H1 (cell line): Measurements from ENCODE around the gene ANKRD40. TPM values are rescaled to one million over a fixed set of nuclear protein-coding genes. Genes with fewer than 3 reads are reported as not detected.

Experiments
- CTCF ChIA-PET: fragments of 300-600 bp; sonication (Branson Sonifier 250); formaldehyde crosslinking; loops from one replicate; lab custom pipeline; 2021; ENCODE audit not compliant: partially characterized antibody; lab: Charles Lee
- POLR2A ChIA-PET: fragments of 300-600 bp; sonication (Branson Sonifier 250); formaldehyde crosslinking; loops from one replicate; lab custom pipeline; 2021; ENCODE audit warnings: inconsistent platforms; ENCODE audit not compliant: partially characterized antibody; lab: Charles Lee
- DNase-seq, 2 experiments: peaks; one replicate each; pipeline versions ENCODE4 v3.0.0 to v3.0.0-alpha.2; 2010 to 2022; ENCODE audit warnings: low spot score in 2 of 2, low read depth in 1 of 2, mixed read lengths in 1 of 2
- FAIRE-seq: peaks from 2 replicates; lab custom pipeline; 2011; peaks lifted over from hg19 to GRCh38; lab: Jason Lieb, UNC
- H2AFZ ChIP-seq: 2 replicates; pipeline ENCODE4 v1.8.1; 2012; ENCODE audit warnings: low read length, inconsistent platforms
- H2AK5ac ChIP-seq: 2 replicates; pipeline ENCODE4 v1.6.1; 2013; ENCODE audit warnings: low read depth, low read length
- H2BK120ac ChIP-seq: replicated peaks from 2 replicates; pipeline ENCODE3; 2013; ENCODE audit warnings: low read depth, low read length, inconsistent platforms
- H2BK12ac ChIP-seq: 2 replicates; pipeline ENCODE4 v1.6.1; 2013; ENCODE audit warnings: low read depth, low read length
- H2BK15ac ChIP-seq: 2 replicates; pipeline ENCODE4 v1.6.1; 2013; ENCODE audit warnings: low read length
- H2BK20ac ChIP-seq: 2 replicates; pipeline ENCODE4 v1.6.1; 2013; ENCODE audit warnings: low read length
- H2BK5ac ChIP-seq: 2 replicates; pipeline ENCODE4 v1.6.1; 2013; ENCODE audit warnings: low read depth, low read length
- H3K14ac ChIP-seq: 2 replicates; pipeline ENCODE4 v1.6.1; 2013; ENCODE audit warnings: inconsistent platforms; ENCODE audit not compliant: insufficient read length
- H3K18ac ChIP-seq: 2 replicates; pipeline ENCODE4 v1.6.1; 2013; ENCODE audit warnings: low read length; ENCODE audit errors: extremely low read depth
- H3K23ac ChIP-seq: 2 replicates; pipeline ENCODE4 v1.6.1; 2013; ENCODE audit warnings: inconsistent platforms; ENCODE audit not compliant: insufficient read length
- H3K23me2 ChIP-seq: 2 replicates; pipeline ENCODE4 v1.6.1; 2013; ENCODE audit warnings: low read depth, low read length
- H3K27ac ChIP-seq: 2 replicates; pipeline ENCODE4 v1.6.1; 2011; ENCODE audit warnings: low read depth, low read length, inconsistent platforms
- H3K27me3 ChIP-seq, 4 experiments: replicated peaks in 1 of 4; 1 replicate in 1 of 4; 2 replicates in 3 of 4; pipeline versions ENCODE4 v1.6.1 to v1.8.1; 2011 to 2013; ENCODE audit warnings: low read length in 3 of 4, mild to moderate bottlenecking in 3 of 4, inconsistent platforms in 2 of 4, mixed read lengths in 2 of 4, moderate library complexity in 1 of 4; ENCODE audit not compliant: control insufficient read depth in 3 of 4, insufficient read depth in 3 of 4; ENCODE audit errors: extremely low read depth in 1 of 4
- H3K36me3 ChIP-seq, 4 experiments: 2 replicates each; pipeline versions ENCODE4 v1.6.1 to v1.8.1; 2011 to 2013; ENCODE audit warnings: mild to moderate bottlenecking in 4 of 4, low read length in 3 of 4, moderate library complexity in 2 of 4, control low read depth in 1 of 4, inconsistent platforms in 1 of 4; ENCODE audit not compliant: insufficient read depth in 4 of 4, control insufficient read depth in 2 of 4
- H3K4ac ChIP-seq: replicated peaks from 2 replicates; pipeline ENCODE3; 2013; ENCODE audit warnings: low read length, low read depth, mixed read lengths, inconsistent platforms; ENCODE audit not compliant: insufficient read length
- H3K4me1 ChIP-seq, 4 experiments: replicated peaks in 1 of 4; 1 replicate in 1 of 4; 2 replicates in 3 of 4; pipeline versions ENCODE4 v1.6.1 to v1.8.1; 2011 to 2013; ENCODE audit warnings: low read length in 3 of 4, inconsistent platforms in 2 of 4, mixed read lengths in 1 of 4; ENCODE audit not compliant: insufficient read depth in 4 of 4, control insufficient read depth in 3 of 4
- H3K4me2 ChIP-seq, 2 experiments: 2 replicates each; pipeline versions ENCODE4 v1.6.1 to v1.8.1; 2011 to 2013; ENCODE audit warnings: low read depth in 2 of 2, low read length in 2 of 2, control low read depth in 1 of 2, inconsistent platforms in 1 of 2, mild to moderate bottlenecking in 1 of 2; ENCODE audit not compliant: insufficient read depth in 1 of 2
- H3K4me3 ChIP-seq, 4 experiments: fragments of 200-600, 300-600 bp in 1 of 4; sonication (generic), shearing (Covaris generic), sonication (Bioruptor Twin) in 1 of 4; 2 replicates each; pipeline versions ENCODE4 v1.5.1 to v1.8.1; 2011 to 2016; ENCODE audit warnings: low read length in 4 of 4, low read depth in 3 of 4, control low read depth in 2 of 4, inconsistent platforms in 2 of 4, mild to moderate bottlenecking in 2 of 4, mixed read lengths in 1 of 4, moderate library complexity in 1 of 4; ENCODE audit not compliant: insufficient read depth in 2 of 4; ENCODE audit errors: extremely low read depth in 1 of 4
- H3K56ac ChIP-seq: replicated peaks from 2 replicates; pipeline ENCODE3; 2013; ENCODE audit warnings: low read depth, mild to moderate bottlenecking, mixed read lengths, low read length, inconsistent platforms; ENCODE audit not compliant: insufficient read length
- H3K79me1 ChIP-seq: 2 replicates; pipeline ENCODE4 v1.6.1; 2013; ENCODE audit warnings: low read depth, low read length, control low read depth
- H3K79me2 ChIP-seq, 2 experiments: 2 replicates each; pipeline versions ENCODE4 v1.6.1 to v1.8.1; 2012 to 2013; ENCODE audit warnings: low read length in 2 of 2, mild to moderate bottlenecking in 2 of 2, inconsistent platforms in 1 of 2; ENCODE audit not compliant: insufficient read depth in 2 of 2, control insufficient read depth in 1 of 2
- H3K9ac ChIP-seq, 4 experiments: replicated peaks in 1 of 4; 1 replicate in 1 of 4; 2 replicates in 3 of 4; pipeline versions ENCODE4 v1.6.1 to v1.8.1; 2011 to 2013; ENCODE audit warnings: low read depth in 3 of 4, low read length in 3 of 4, control low read depth in 2 of 4, mild to moderate bottlenecking in 2 of 4, moderate library complexity in 2 of 4, inconsistent platforms in 1 of 4; ENCODE audit errors: extremely low read depth in 1 of 4
- H3K9me3 ChIP-seq, 2 experiments: 2 replicates each; pipeline versions ENCODE4 v1.6.1 to v1.8.1; 2012 to 2013; ENCODE audit warnings: mild to moderate bottlenecking in 2 of 2, moderate library complexity in 2 of 2, control low read depth in 1 of 2, inconsistent platforms in 1 of 2, low read depth in 1 of 2, low read length in 1 of 2, mixed read lengths in 1 of 2; ENCODE audit not compliant: insufficient read depth in 2 of 2
- H4K20me1 ChIP-seq, 2 experiments: replicated peaks in 1 of 2; 2 replicates each; pipeline versions ENCODE3 to v1.8.1; 2011 to 2013; ENCODE audit warnings: inconsistent platforms in 2 of 2, low read length in 2 of 2, mild to moderate bottlenecking in 1 of 2; ENCODE audit not compliant: insufficient read depth in 2 of 2, control insufficient read depth in 1 of 2
- H4K5ac ChIP-seq: 2 replicates; pipeline ENCODE4 v1.6.1; 2013; ENCODE audit warnings: low read length, low read depth, mixed read lengths, inconsistent platforms; ENCODE audit not compliant: insufficient read length
- H4K8ac ChIP-seq: 2 replicates; pipeline ENCODE4 v1.8.0; 2013; ENCODE audit warnings: mild to moderate bottlenecking, moderate library complexity, low read length, inconsistent platforms; ENCODE audit not compliant: insufficient read depth; ENCODE audit errors: extremely low read depth
- H4K91ac ChIP-seq: replicated peaks from 2 replicates; pipeline ENCODE3; 2013; ENCODE audit warnings: low read length, mixed read lengths, inconsistent platforms; ENCODE audit not compliant: insufficient read length
- KDM4A ChIP-seq: IDR thresholded peaks from one replicate; pipeline ENCODE4 v1.7.1; 2012; ENCODE audit warnings: low read depth, mild to moderate bottlenecking, moderate library complexity, low read length, inconsistent platforms; ENCODE audit not compliant: severe bottlenecking
- KDM5A ChIP-seq: fragments of 200-600 bp; IDR thresholded peaks from 2 replicates; pipeline ENCODE4 v1.7.1; 2012; ENCODE audit warnings: mild to moderate bottlenecking, low read length, inconsistent platforms, mixed read lengths
- SP1 ChIP-seq: IDR thresholded peaks from 2 replicates; pipeline ENCODE4 v1.6.1; 2011; ENCODE audit warnings: low read depth, low read length
- WGBS, 2 experiments: shearing (Covaris generic) in 1 of 2; methylation state at CpG; one replicate each; pipeline versions ENCODE4 v1.1.6 to v1.1.7; 2013 to 2015; ENCODE audit warnings: low lambda C conversion rate in 2 of 2, mixed read lengths in 2 of 2, inconsistent platforms in 1 of 2, low coverage in 1 of 2, missing lambda C conversion rate in 1 of 2; ENCODE audit not compliant: insufficient replicate concordance in 2 of 2, insufficient coverage in 1 of 2, insufficient read length in 1 of 2; ENCODE audit errors: extremely low coverage in 1 of 2, missing lambda C conversion rate in 1 of 2; 5-methylcytosine and 5-hydroxymethylcytosine counted together
- polyA plus RNA-seq, 7 experiments: library from polyadenylated mRNA; depleted of rRNA in 3 of 7; stranded (reverse) in 5 of 7; unstranded in 2 of 7; fragments of >200 nt in 5 of 7; fragments of 200-250 nt in 2 of 7; gene quantifications; 1 replicate in 5 of 7; 2 replicates in 1 of 7; 4 replicates in 1 of 7; pipeline versions ENCODE4 v1.2.1 to v1.2.3, GENCODE V29; 2011 to 2013; ENCODE audit warnings: missing spikeins in 2 of 7, mixed read lengths in 2 of 7
- total RNA-seq: library from RNA; stranded (reverse); fragmentation: NEBNext Ultra II Directional; extraction: Animal tissue kit (Norgen Biotek cat#: 25700); gene quantifications from 2 replicates; pipeline ENCODE4 v1.2.1, GENCODE V29; 2021

The ANKRD40 gene
- total and polyA plus RNA-seq, 2 of the 8 experiments (the other 6 are each of a cell fraction or from before 2014, with no cell fraction given), result 26.1 to 50.1 TPM

- CTCF ChIA-PET, result interaction anchor here (0.8 to 20.2 kb wide), 10 partner anchors 10 to 205 kb away, joined by 3 to 391 read pairs (median 4); no protein-coding TSS in a partner anchor
These were observed 20.3 kb downstream of the ANKRD40 start for GRCh38 chr17:50687200-50688066.

More at GRCh38 chr17:50687200-50688066, 20.3 kb downstream of the ANKRD40 start:
- no peak overlapping the region for H3K4me2 ChIP-seq
- no peaks in the 10 kb centered on the region for H3K79me1 ChIP-seq
- no peak overlapping the region for H2BK20ac ChIP-seq
- TF ChIP-seq KDM5A, result no peak
- peak; percentile 88 for TF ChIP-seq SP1
- no peak for TF ChIP-seq KDM4A
- H2AFZ ChIP-seq, result no peak overlapping the region
- H2BK15ac ChIP-seq, result no peak overlapping the region
- no peak overlapping the region for H2BK120ac ChIP-seq
- no peak overlapping the region for H3K56ac ChIP-seq
- peaks cover 1 to 28% (median 10%) of the 10 kb centered on the region in 4 experiments; a peak in 6 of 7 replicates for H3K4me1 ChIP-seq
- H3K18ac ChIP-seq, result no peak overlapping the region
- no peak overlapping the region for H4K5ac ChIP-seq
- no peaks in the 10 kb centered on the region for H4K20me1 ChIP-seq
- H4K91ac ChIP-seq, result peak overlapping the region; percentile 13
- H3K23me2 ChIP-seq, result no peaks in the 10 kb centered on the region
- no peak overlapping the region; the same call in 1 of the 2 replicates for H4K8ac ChIP-seq
- no peak overlapping the region for H3K4me3 ChIP-seq
- 81% methylated on average over 16 of the region's 16 CpGs; no CpG with 5 or more reads in 1 of the 2 experiments for WGBS, 2 experiments
- POLR2A ChIA-PET, result interaction anchor here (1.2 kb wide), 1 partner anchor 10 kb away, joined by 3 read pairs; no protein-coding TSS in a partner anchor
- DNase-seq, result no peak
- H3K4ac ChIP-seq, result no peak overlapping the region
- no peak overlapping the region for H3K27ac ChIP-seq
- no peak overlapping the region for H2AK5ac ChIP-seq
- H3K79me2 ChIP-seq, result no peaks in the 10 kb centered on the region
- H2BK12ac ChIP-seq, result no peak overlapping the region
- H3K9ac ChIP-seq, result no peak overlapping the region
- no peaks in the 10 kb centered on the region for H3K9me3 ChIP-seq
- no peak overlapping the region for H3K23ac ChIP-seq
- FAIRE-seq, result no peak
- H2BK5ac ChIP-seq, result peak overlapping the region; percentile 15; the same call in 1 of the 2 replicates
- no peaks in the 10 kb centered on the region for H3K27me3 ChIP-seq
- no peak overlapping the region for H3K14ac ChIP-seq
- peaks cover 0 to 2% (median 0%) of the 10 kb centered on the region in 4 experiments; a peak in 1 of 8 replicates for H3K36me3 ChIP-seq
